HG03571 (cell line): Measurements from ENCODE around the gene STKLD1.
"Not testable (repeated sequence)": the region's sequence is repeated elsewhere in the genome, so short reads cannot be mapped to it uniquely, and the experiment has no call there.

Experiments
- ATAC-seq: cut with Tn5 transposase; IDR thresholded peaks from one replicate; pipeline ENCODE4 v1.9.1; 2021; ENCODE audit not compliant: unreplicated experiment

The STKLD1 gene

GRCh38 chr9:133375724-133376654, at the start of gene STKLD1, which contains the start of gene SURF4:
STKLD1 (plus strand) TSS chr9:133376366; CDS start chr9:133376474, 108 bp downstream.
SURF4 (minus strand) TSS chr9:133376060; CDS start chr9:133375969, 91 bp downstream.
- peak; percentile 86 for ATAC-seq

DNA sequence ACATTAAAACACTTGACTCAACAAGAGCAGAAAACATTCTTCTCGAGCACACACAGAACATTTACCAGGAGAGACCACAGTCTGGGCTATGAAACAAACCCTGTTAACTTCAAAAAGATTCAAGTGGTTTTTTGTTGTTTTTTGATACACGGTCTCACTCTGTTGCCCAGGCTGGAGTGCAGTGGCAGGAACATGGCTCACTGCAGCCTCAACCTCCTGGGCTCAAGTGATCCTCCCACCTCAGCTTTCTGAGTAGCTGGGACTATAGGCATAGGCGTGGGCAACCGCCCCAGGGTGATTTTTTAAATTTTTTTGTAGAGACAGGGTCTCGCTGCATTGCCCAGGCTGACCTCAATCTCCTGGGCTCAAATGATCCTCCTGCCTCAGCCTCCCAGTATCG, 49.1 kb upstream of the STKLD1 start:
- ATAC-seq, result not testable (repeated sequence)

DNA sequence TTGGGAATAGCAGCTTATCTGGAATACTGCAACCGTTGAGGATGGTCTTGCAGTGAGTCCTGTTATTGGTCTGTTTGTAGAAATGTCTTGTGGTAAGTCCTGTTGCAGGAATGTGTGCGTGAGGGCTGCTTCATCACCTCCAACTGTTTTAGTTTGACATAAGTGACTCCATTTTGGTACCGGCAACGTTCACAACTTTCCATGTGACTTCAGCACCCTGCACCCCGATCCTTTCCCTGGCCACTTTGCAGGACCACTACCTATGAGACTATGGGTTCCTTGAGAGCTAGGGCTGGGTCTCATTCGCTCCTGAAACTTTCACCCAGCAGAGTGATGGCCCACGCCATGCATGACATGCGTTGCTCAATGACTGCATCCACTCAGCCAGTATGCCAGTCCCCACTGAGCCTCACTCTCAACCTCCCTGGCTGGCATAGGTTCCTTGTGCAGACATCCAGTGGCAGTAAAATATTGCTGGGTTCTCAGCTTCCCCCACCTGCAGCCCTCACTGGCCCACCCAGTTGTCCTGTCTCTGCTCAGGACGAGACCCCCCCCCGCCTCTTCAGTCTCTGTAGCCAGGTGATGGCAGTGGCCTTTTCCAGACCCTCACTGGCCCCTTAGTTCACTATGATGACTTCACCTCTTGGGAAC, 48.2 kb upstream of the STKLD1 start:
- ATAC-seq, result no peak

GRCh38 chr9:133329306-133330156, 46.6 kb upstream of the STKLD1 start:
- not testable (repeated sequence) for ATAC-seq

DNA sequence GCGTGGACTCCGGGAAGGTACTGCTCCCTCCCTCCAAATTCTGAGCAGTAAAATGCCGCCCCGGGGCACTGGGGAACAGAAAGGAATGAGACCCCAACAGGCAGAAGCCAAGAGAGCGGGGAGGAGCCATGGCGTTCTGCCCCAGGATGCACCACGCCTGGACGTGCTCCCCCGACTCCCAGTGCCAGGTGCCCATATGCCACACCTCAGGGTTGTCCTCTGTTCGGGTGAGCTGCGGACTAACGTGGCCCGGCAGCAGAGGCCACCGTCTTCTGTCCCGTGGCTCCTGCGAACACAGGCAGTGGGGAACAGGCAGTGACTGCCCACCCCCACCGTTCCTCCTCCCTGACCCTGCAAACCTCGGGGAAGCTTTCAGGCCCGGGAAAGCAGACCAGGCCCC, 44.9 kb upstream of the STKLD1 start:
- no peak for ATAC-seq

DNA sequence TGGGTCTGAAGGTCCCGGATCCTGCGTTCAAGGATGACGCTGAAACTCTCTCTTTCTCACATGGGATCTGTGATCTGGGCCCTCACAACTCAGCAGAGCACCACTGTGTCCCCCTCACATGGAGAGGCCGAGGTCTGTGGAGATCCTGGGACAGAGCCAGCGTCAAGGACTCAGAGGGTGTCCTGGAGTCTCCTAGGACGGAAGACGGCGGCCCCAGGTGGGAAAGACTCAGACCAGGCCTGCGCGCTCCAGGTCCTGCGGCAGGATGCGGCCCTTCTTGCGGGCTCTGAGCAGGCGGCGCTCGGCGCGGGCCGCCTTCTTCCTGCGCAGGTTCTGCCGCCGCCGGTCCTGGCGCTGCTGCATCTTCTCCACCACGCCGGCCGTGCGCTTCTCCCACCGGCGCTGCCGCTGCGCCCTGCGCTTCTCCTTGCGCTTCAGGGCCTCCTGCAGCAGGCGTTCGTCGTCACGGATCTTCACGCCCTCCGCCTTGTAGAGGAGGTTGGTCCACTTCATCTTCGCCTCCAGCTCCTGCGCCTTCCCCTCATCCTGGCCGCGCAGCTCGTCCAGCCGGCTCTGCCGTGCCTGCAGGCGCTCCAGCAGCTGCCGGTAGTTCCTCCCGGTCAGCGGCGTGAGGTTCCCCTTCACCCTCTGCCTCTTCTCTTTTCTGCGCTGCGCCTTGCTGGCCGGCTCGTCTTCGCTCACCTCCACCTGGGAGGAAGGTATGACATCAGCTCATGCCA, 44.4 kb upstream of the STKLD1 start:
- no peak for ATAC-seq

GRCh38 chr9:133332381-133332730, 43.8 kb upstream of the STKLD1 start:
- no peak for ATAC-seq

- no peak for ATAC-seq
Observed at GRCh38 chr9:133333011-133333410, 43.2 kb upstream of the STKLD1 start.

DNA sequence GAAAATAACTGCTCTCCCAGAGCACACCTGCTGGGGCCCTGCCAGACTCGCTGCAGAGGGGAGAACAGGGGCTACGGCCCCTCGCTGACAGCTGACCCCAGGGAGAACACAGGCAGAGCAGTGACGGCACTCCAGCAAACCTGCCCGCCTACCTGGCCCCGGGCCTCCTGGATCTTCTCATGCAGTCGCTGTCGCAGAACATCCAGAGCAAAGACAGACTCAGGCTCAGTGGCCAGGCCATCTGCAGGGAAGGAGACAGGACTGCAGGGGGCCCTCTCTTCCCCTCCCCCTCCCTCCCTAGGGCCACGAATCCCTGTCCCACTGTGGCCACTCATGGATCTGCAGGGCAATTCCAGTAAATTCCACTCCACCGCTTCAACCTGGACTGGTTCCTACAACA, 42.6 kb upstream of the STKLD1 start:
- no peak for ATAC-seq

- ATAC-seq, result no peak
Observed at GRCh38 chr9:133334161-133334560, 42.0 kb upstream of the STKLD1 start.

GRCh38 chr9:133334888-133335287, 41.3 kb upstream of the STKLD1 start:
- ATAC-seq, result not testable (repeated sequence)

DNA sequence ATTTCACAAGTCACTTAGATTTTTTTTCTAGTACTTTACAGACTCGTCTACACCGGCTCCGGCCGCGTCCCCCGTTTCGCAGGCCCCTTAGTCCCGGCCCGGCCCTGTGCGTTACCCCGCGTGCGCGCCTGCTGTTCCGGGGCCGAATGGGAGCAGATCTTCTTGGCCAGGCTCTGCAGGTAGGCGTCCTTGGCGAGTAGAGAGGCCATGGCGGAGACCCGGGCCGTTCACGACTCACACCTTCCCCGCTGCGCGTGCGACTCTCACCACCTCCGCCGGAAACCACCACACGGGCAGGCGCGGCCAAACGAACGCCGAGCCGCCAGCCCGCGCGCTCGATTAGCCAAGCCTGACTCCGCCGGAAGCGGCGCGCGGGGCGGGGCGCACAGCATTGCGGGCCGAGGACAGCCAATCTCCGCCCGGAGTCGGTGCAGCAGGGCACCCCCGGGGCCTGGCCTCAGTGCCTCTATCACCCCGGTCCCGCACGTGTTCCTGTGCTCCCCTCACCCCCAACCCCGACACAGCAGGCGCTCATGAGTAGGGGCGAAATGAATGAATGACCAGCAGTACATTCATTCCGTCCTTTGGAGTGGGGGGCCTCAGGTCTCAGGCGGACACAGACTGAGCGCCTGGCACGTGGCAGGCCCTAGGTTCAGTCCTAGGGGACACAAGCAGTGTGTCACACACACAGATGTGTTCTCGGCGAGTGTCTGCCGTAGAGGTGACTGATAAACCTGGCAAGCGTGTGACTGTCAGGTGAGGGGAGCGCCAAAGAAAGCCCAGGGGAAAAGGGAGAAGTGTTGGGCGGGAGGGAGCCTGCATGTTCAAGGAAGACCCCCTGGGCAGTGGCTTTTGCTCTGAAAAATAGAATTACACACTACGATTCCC, 40.0 kb upstream of the STKLD1 start, which contains the start of gene SURF6:
SURF6 (minus strand) TSS at position 265 of the 888 bp plus-strand sequence; CDS start at position 209, 56 bp downstream.
- ATAC-seq, result peak; percentile 69

- ATAC-seq, result no peak
Observed at GRCh38 chr9:133339641-133340040, 36.5 kb upstream of the STKLD1 start.

DNA sequence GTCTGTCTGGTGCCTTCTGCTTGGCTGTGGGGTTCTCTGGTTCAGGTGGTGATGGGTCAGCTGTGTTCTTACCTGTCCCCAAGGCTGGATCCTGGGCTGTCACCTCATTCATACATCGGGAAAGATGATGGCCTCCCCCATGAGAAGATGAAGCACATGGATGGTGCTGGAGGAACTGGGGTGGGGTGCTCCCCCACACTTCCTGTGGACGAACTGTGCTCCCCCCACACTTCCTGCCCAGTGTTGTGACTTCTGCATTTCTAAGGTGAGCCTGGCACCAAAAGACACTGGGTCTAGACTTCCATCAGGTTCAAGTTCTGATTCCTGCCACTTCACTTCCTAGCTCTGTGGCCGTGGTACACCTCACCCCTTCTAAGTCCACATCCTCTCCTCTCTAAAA, 35.9 kb upstream of the STKLD1 start:
- no peak for ATAC-seq

GRCh38 chr9:133340916-133341315, 35.2 kb upstream of the STKLD1 start:
- ATAC-seq, result no peak

GRCh38 chr9:133341369-133342068, 34.6 kb upstream of the STKLD1 start:
- ATAC-seq, result no peak

DNA sequence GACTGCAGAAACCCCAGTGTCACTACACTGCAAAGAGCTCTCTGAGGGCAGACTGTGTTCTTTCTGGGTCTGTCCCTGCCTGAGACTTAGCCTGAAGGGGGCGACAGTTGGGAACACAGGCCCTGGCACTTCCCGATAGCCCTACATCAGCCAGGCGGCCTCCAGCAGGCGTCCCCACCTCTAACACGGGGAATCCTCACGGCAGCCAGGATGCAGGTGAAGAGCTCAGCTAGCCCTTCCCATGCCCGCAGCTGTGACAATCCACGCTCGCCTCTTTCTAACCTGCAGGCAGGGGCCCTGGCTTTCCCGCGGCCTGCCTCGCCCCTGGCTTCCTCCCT, 34.1 kb upstream of the STKLD1 start:
- no peak for ATAC-seq

GRCh38 chr9:133342570-133342969, 33.6 kb upstream of the STKLD1 start:
- ATAC-seq, result no peak

- ATAC-seq, result no peak
Observed at GRCh38 chr9:133344071-133344470, 32.1 kb upstream of the STKLD1 start.
